ENCODE results near the gene ATE1. TPM values are rescaled to one million over a fixed set of nuclear protein-coding genes. Genes with fewer than 3 reads are reported as not detected.

Gene ATE1
- total RNA-seq: 10 to 100 TPM; 18.5 to 20.9 TPM
- polyA plus RNA-seq (2013, experiment 1 of 2): 17.5 TPM
- 21.2 TPM for polyA plus RNA-seq (2013, experiment 2 of 2)
- 27.4 to 114 (median 65.1) reads per million in 172 experiments for total RNA-seq

GRCh38 chr10:121927841-121928527 is at the start of gene ATE1:
ATE1 (minus strand) TSS chr10:121928031; CDS start chr10:121927949, 82 bp downstream.
- Mint-ChIP-seq H3K36me3 (ENCODE audit: low read depth) (peaks cover 12% of the 10 kb centered on the region), H3K4me1 (ENCODE audit: low read depth) (peaks cover 32% of the 10 kb centered on the region), H3K4me3 (peak within 1 kb of the TSS; percentile 96), H3K27me3 (no peaks in the 10 kb centered on the region), H3K9me3 (no peaks in the 10 kb centered on the region), H3K27ac (peak within 1 kb of the TSS; percentile 92)
- H3K9me3 ChIP-seq (ENCODE audit: control insufficient read depth in 1 of 2, insufficient read depth in 1 of 2, low read length in 2 of 2): no peaks in the 10 kb centered on the region
- DNase-seq: peak; percentile 67 to 92 (median 78)
- no peak for TF ChIP-seq CTCF (IDR thresholded peaks at IDR 0.05)
- H3K4me3 ChIP-seq (ENCODE audit: low read length): peak within 1 kb of the TSS; percentile 99
- intact Hi-C loops (cut with DNase I, micrococcal nuclease): loop anchor here in 1 of 2 experiments (1.0 to 10.0 kb wide), 3 partner anchors 47 to 1079 kb away; partner anchors contain the start of genes ACADSB, C10orf88, IKZF5 and NSMCE4A
- peak within 1 kb of the TSS; percentile 76 to 85 for H3K27ac ChIP-seq (ENCODE audit: low read depth in 1 of 2, low read length in 2 of 2)
- peaks cover 11% of the 10 kb centered on the region for H3K4me1 ChIP-seq (ENCODE audit: insufficient read depth, low read length)
- H3K36me3 ChIP-seq (ENCODE audit: insufficient read depth, low read length): peaks cover 5% of the 10 kb centered on the region
- no peaks in the 10 kb centered on the region for H3K27me3 ChIP-seq (ENCODE audit: control insufficient read depth in 1 of 2, insufficient read depth in 2 of 2, low read length in 2 of 2)
- peak; percentile 93 for ATAC-seq (ENCODE audit: poor library complexity)
- CTCF ChIA-PET: no interaction called here
- POLR2A ChIA-PET: interaction anchor here (0.9 to 1.6 kb wide), 4 partner anchors 20 to 951 kb away, joined by 3 to 9 read pairs (median 4); partner anchors contain the start of genes FAM24B, NSMCE4A and PLEKHA1

- ChIA-PET POLR2A (no interaction called here), CTCF (no interaction called here)
- intact Hi-C loops (cut with DNase I, micrococcal nuclease): loop anchor here in 1 of 2 experiments (10.0 kb wide), 2 partner anchors 398 to 1038 kb away; partner anchors contain the start of gene PLEKHA1
- ATAC-seq (ENCODE audit: poor library complexity): no peak
- peaks cover 19% of the 10 kb centered on the region for H3K4me1 Mint-ChIP-seq (ENCODE audit: low read depth)
- TF ChIP-seq CTCF (IDR thresholded peaks at IDR 0.05): no peak
- H3K27ac ChIP-seq (ENCODE audit: low read depth in 1 of 2, low read length in 2 of 2): no peak overlapping the region
- peaks cover 21% of the 10 kb centered on the region for H3K4me1 ChIP-seq (ENCODE audit: insufficient read depth, low read length)
- no peak overlapping the region for H3K4me3 ChIP-seq (ENCODE audit: low read length)
- H3K9me3 Mint-ChIP-seq: no peaks in the 10 kb centered on the region
- no peaks in the 10 kb centered on the region for H3K27me3 ChIP-seq (ENCODE audit: control insufficient read depth in 1 of 2, insufficient read depth in 2 of 2, low read length in 2 of 2)
- DNase-seq: no peak
- H3K36me3 ChIP-seq (ENCODE audit: insufficient read depth, low read length): peaks cover 3% of the 10 kb centered on the region
- H3K4me3 Mint-ChIP-seq: peak overlapping the region; percentile 82
- no peaks in the 10 kb centered on the region for H3K27me3 Mint-ChIP-seq
- no peak overlapping the region for H3K27ac Mint-ChIP-seq
- peaks cover 15% of the 10 kb centered on the region for H3K36me3 Mint-ChIP-seq (ENCODE audit: low read depth)
- peaks cover 0 to 4% of the 10 kb centered on the region in 2 experiments for H3K9me3 ChIP-seq (ENCODE audit: control insufficient read depth in 1 of 2, insufficient read depth in 1 of 2, low read length in 2 of 2)
These were observed 48.8 kb upstream of the ATE1 start for GRCh38 chr10:121976607-121977006.

- Mint-ChIP-seq H3K4me1 (ENCODE audit: low read depth) (peaks cover 19% of the 10 kb centered on the region), H3K27me3 (no peaks in the 10 kb centered on the region)
- CTCF ChIA-PET: no interaction called here
These were observed 47.7 kb upstream of the ATE1 start for GRCh38 chr10:121975295-121976086.

More at GRCh38 chr10:121975295-121976086, 47.7 kb upstream of the ATE1 start:
- Histone ChIP-seq H3K9me3 (ENCODE audit: control insufficient read depth in 1 of 2, insufficient read depth in 1 of 2, low read length in 2 of 2) (peaks cover 0 to 4% of the 10 kb centered on the region in 2 experiments), H3K27ac (ENCODE audit: low read depth in 1 of 2, low read length in 2 of 2) (no peak overlapping the region), H3K36me3 (ENCODE audit: insufficient read depth, low read length) (peaks cover 9% of the 10 kb centered on the region), H3K27me3 (ENCODE audit: control insufficient read depth in 1 of 2, insufficient read depth in 2 of 2, low read length in 2 of 2) (no peaks in the 10 kb centered on the region), H3K4me3 (ENCODE audit: low read length) (peak overlapping the region; percentile 63), H3K4me1 (ENCODE audit: insufficient read depth, low read length) (peaks cover 21% of the 10 kb centered on the region)
- intact Hi-C loops (cut with DNase I, micrococcal nuclease): loop anchor here in 1 of 2 experiments (1.0 to 10.0 kb wide), 3 partner anchors 47 to 1039 kb away; partner anchors contain the start of genes ATE1 and PLEKHA1
- no peak overlapping the region for H3K27ac Mint-ChIP-seq
- no peaks in the 10 kb centered on the region for H3K9me3 Mint-ChIP-seq
- POLR2A ChIA-PET: interaction anchor here (2.4 kb wide), 1 partner anchor 47 kb away, joined by 9 read pairs; the partner anchor contains the start of gene ATE1
- peaks cover 24% of the 10 kb centered on the region for H3K36me3 Mint-ChIP-seq (ENCODE audit: low read depth)
- peak; percentile 58 for TF ChIP-seq CTCF (IDR thresholded peaks at IDR 0.05)
- DNase-seq (no peak), ATAC-seq (ENCODE audit: poor library complexity) (peak; percentile 6)
- H3K4me3 Mint-ChIP-seq: peak overlapping the region; percentile 82
